ENCODE data around the gene CFAP90. TPM values are rescaled to one million over a fixed set of nuclear protein-coding genes. Genes with fewer than 3 reads are reported as not detected.

Gene CFAP90
- total RNA-seq (2014; rRNA removed; shearing (Covaris generic); ENCODE audit: low replicate concordance): 0.41 and 5.1 TPM in 2 replicates

GRCh38 chr5:7850395-7851239 lies at the start of gene CFAP90:
CFAP90 (minus strand) TSS chr5:7851133; CDS start chr5:7851021, 112 bp downstream.
- in situ Hi-C loops (cut with HindIII; ENCODE audit: low pct_unique_long_range_greater_than_20kb, low sequenced_read_pairs): no loop called here
- peak; percentile 63 for DNase-seq (ENCODE audit: low read depth)

GRCh38 chr5:7897014-7897600 lies 46.2 kb upstream of the CFAP90 start:
- peak; percentile 35 for DNase-seq (ENCODE audit: low read depth)
- in situ Hi-C loops (cut with HindIII; ENCODE audit: low pct_unique_long_range_greater_than_20kb, low sequenced_read_pairs): no loop called here

- in situ Hi-C loops (cut with HindIII; ENCODE audit: low pct_unique_long_range_greater_than_20kb, low sequenced_read_pairs): no loop called here
- DNase-seq (ENCODE audit: low read depth): no peak
These were observed 43.9 kb upstream of the CFAP90 start for GRCh38 chr5:7894860-7895259.

- in situ Hi-C loops (cut with HindIII; ENCODE audit: low pct_unique_long_range_greater_than_20kb, low sequenced_read_pairs): no loop called here
- no peak for DNase-seq (ENCODE audit: low read depth)
These were observed 43.5 kb upstream of the CFAP90 start for GRCh38 chr5:7894439-7894838.

GRCh38 chr5:7888901-7889300 lies 38.0 kb upstream of the CFAP90 start:
- DNase-seq (ENCODE audit: low read depth): no peak
- in situ Hi-C loops (cut with HindIII; ENCODE audit: low pct_unique_long_range_greater_than_20kb, low sequenced_read_pairs): no loop called here

- DNase-seq (ENCODE audit: low read depth): peak; percentile 36
- in situ Hi-C loops (cut with HindIII; ENCODE audit: low pct_unique_long_range_greater_than_20kb, low sequenced_read_pairs): no loop called here
These were observed 36.0 kb upstream of the CFAP90 start for GRCh38 chr5:7886849-7887475.

- in situ Hi-C loops (cut with HindIII; ENCODE audit: low pct_unique_long_range_greater_than_20kb, low sequenced_read_pairs): no loop called here
- DNase-seq (ENCODE audit: low read depth): no peak
These were observed 33.7 kb upstream of the CFAP90 start for GRCh38 chr5:7884491-7885267.

- DNase-seq (ENCODE audit: low read depth): no peak
- in situ Hi-C loops (cut with HindIII; ENCODE audit: low pct_unique_long_range_greater_than_20kb, low sequenced_read_pairs): no loop called here
These were observed 32.0 kb upstream of the CFAP90 start for GRCh38 chr5:7882926-7883325.

GRCh38 chr5:7881816-7882215 lies 30.9 kb upstream of the CFAP90 start:
- no peak for DNase-seq (ENCODE audit: low read depth)
- in situ Hi-C loops (cut with HindIII; ENCODE audit: low pct_unique_long_range_greater_than_20kb, low sequenced_read_pairs): no loop called here

- DNase-seq (ENCODE audit: low read depth): no peak
- in situ Hi-C loops (cut with HindIII; ENCODE audit: low pct_unique_long_range_greater_than_20kb, low sequenced_read_pairs): no loop called here
These were observed 30.2 kb upstream of the CFAP90 start for GRCh38 chr5:7881091-7881490.

GRCh38 chr5:7878381-7878873 lies 27.5 kb upstream of the CFAP90 start:
- peak; percentile 16 for DNase-seq (ENCODE audit: low read depth)
- in situ Hi-C loops (cut with HindIII; ENCODE audit: low pct_unique_long_range_greater_than_20kb, low sequenced_read_pairs): no loop called here

GRCh38 chr5:7877851-7878250 lies 26.9 kb upstream of the CFAP90 start:
- in situ Hi-C loops (cut with HindIII; ENCODE audit: low pct_unique_long_range_greater_than_20kb, low sequenced_read_pairs): no loop called here
- peak; percentile 67 for DNase-seq (ENCODE audit: low read depth)

GRCh38 chr5:7876867-7877266 lies 25.9 kb upstream of the CFAP90 start:
- peak; percentile 42 for DNase-seq (ENCODE audit: low read depth)
- in situ Hi-C loops (cut with HindIII; ENCODE audit: low pct_unique_long_range_greater_than_20kb, low sequenced_read_pairs): no loop called here

GRCh38 chr5:7875151-7875550 lies 24.2 kb upstream of the CFAP90 start:
- DNase-seq (ENCODE audit: low read depth): no peak
- in situ Hi-C loops (cut with HindIII; ENCODE audit: low pct_unique_long_range_greater_than_20kb, low sequenced_read_pairs): no loop called here

- no peak for DNase-seq (ENCODE audit: low read depth)
- in situ Hi-C loops (cut with HindIII; ENCODE audit: low pct_unique_long_range_greater_than_20kb, low sequenced_read_pairs): no loop called here
These were observed 23.7 kb upstream of the CFAP90 start for GRCh38 chr5:7874639-7875038.

- in situ Hi-C loops (cut with HindIII; ENCODE audit: low pct_unique_long_range_greater_than_20kb, low sequenced_read_pairs): no loop called here
These were observed 22.3 kb upstream of the CFAP90 start for GRCh38 chr5:7873216-7873615.

GRCh38 chr5:7872517-7873130 lies 21.7 kb upstream of the CFAP90 start:
- peak; percentile 61 for DNase-seq (ENCODE audit: low read depth)
- in situ Hi-C loops (cut with HindIII; ENCODE audit: low pct_unique_long_range_greater_than_20kb, low sequenced_read_pairs): no loop called here

More at GRCh38 chr5:7873216-7873615, 22.3 kb upstream of the CFAP90 start:
- DNase-seq (ENCODE audit: low read depth): no peak

- peak; percentile 49 for DNase-seq (ENCODE audit: low read depth)
These were observed 20.7 kb upstream of the CFAP90 start for GRCh38 chr5:7871653-7872052.

More at GRCh38 chr5:7871653-7872052, 20.7 kb upstream of the CFAP90 start:
- in situ Hi-C loops (cut with HindIII; ENCODE audit: low pct_unique_long_range_greater_than_20kb, low sequenced_read_pairs): no loop called here

Data from Caki2 (cell line).